HepG2 (cell line): Measurements from ENCODE around the gene CLPTM1. TPM values are rescaled to one million over a fixed set of nuclear protein-coding genes. Genes with fewer than 3 reads are reported as not detected.

Experiments
- CREM ChIP-seq, 2 experiments: sonication (generic) in 1 of 2; formaldehyde crosslinking in 1 of 2; IDR thresholded peaks; 2 replicates each; pipeline versions ENCODE4 v1.4.0 to v1.6.1; 2016 to 2020; ENCODE audit warnings: antibody characterized with exemption in 1 of 2, mild to moderate bottlenecking in 1 of 2, missing genetic modification reagents in 1 of 2
- DNMT1 ChIP-seq: sonication (generic); formaldehyde crosslinking; IDR thresholded peaks from 2 replicates; pipeline ENCODE4 v1.5.1; 2020; ENCODE audit warnings: mild to moderate bottlenecking, missing genetic modification reagents
- HOXA9 ChIP-seq: sonication (generic); formaldehyde crosslinking; IDR thresholded peaks from 2 replicates; pipeline ENCODE4 v1.8.1; 2022; ENCODE audit warnings: missing genetic modification reagents, mild to moderate bottlenecking, moderate library complexity, borderline replicate concordance
- NR1H2 ChIP-seq: sonication (generic); formaldehyde crosslinking; IDR thresholded peaks from 2 replicates; pipeline ENCODE4 v1.8.1; 2022; ENCODE audit warnings: low read depth, missing genetic modification reagents, borderline replicate concordance
- TAF1 ChIP-seq: sonication (generic); formaldehyde crosslinking; IDR thresholded peaks from 2 replicates; pipeline ENCODE4 v1.4.0; 2020; ENCODE audit warnings: missing genetic modification reagents
- ZBTB46 ChIP-seq: sonication (generic); formaldehyde crosslinking; IDR thresholded peaks from 2 replicates; pipeline ENCODE4 v1.4.0; 2020; ENCODE audit warnings: mild to moderate bottlenecking, missing genetic modification reagents, borderline replicate concordance
- ZNF567 ChIP-seq: sonication (generic); formaldehyde crosslinking; IDR thresholded peaks from 2 replicates; pipeline ENCODE4 v1.8.1; 2023; ENCODE audit warnings: mild to moderate bottlenecking, missing genetic modification reagents, borderline replicate concordance
- ZNF75D ChIP-seq: sonication (generic); formaldehyde crosslinking; IDR thresholded peaks from 2 replicates; pipeline ENCODE4 v1.8.1; 2023; ENCODE audit warnings: missing genetic modification reagents, mild to moderate bottlenecking, borderline replicate concordance
- ZNF839 ChIP-seq: sonication (generic); formaldehyde crosslinking; IDR thresholded peaks from 2 replicates; pipeline ENCODE4 v1.4.0; 2020; ENCODE audit warnings: missing genetic modification reagents, mild to moderate bottlenecking, borderline replicate concordance
- ZSCAN30 ChIP-seq: sonication (generic); formaldehyde crosslinking; IDR thresholded peaks from 2 replicates; pipeline ENCODE4 v1.5.0; 2020; ENCODE audit warnings: mild to moderate bottlenecking, missing genetic modification reagents
- polyA plus RNA-seq, 8 experiments: library from polyadenylated mRNA; depleted of rRNA in 3 of 8; stranded (reverse) in 7 of 8; unstranded in 1 of 8; fragments of >200 nt; fragmentation: Illumina TruSeq in 4 of 8; extraction: Trizol in 4 of 8; gene quantifications; 2 replicates each; pipeline versions ENCODE4 v1.2.1 to v1.2.3, GENCODE V29; 2011 to 2016; ENCODE audit warnings: low read depth in 4 of 8, missing spikeins in 1 of 8, mixed read lengths in 1 of 8; ENCODE audit not compliant: insufficient read depth in 1 of 8
- total RNA-seq, 5 experiments: library from RNA; depleted of rRNA; stranded (reverse); fragments of >200 nt; fragmentation: Illumina TruSeq; extraction: Trizol; gene quantifications; 2 replicates each; pipeline ENCODE4 v1.2.3, GENCODE V29; 2016; ENCODE audit warnings: low read depth in 1 of 5
- TF ChIP-seq, protein P1 (sequence below): sonication (generic); formaldehyde crosslinking; IDR thresholded peaks from 2 replicates; pipeline ENCODE4 v1.5.0; 2020; ENCODE audit warnings: mild to moderate bottlenecking, low read depth, missing genetic modification reagents, borderline replicate concordance
- TF ChIP-seq, protein P2 (sequence below): IDR thresholded peaks from 2 replicates; pipeline ENCODE4 v1.6.1; 2016; ENCODE audit warnings: missing biosample characterization, missing genetic modification reagents, low read depth
- TF ChIP-seq, protein P3 (sequence below): sonication (generic); formaldehyde crosslinking; IDR thresholded peaks from 2 replicates; pipeline ENCODE4 v1.8.1; 2022; ENCODE audit warnings: low read depth, mild to moderate bottlenecking, missing genetic modification reagents
- TF ChIP-seq, protein P4 (sequence below): IDR thresholded peaks from 2 replicates; pipeline ENCODE4 v1.4.0; 2020; ENCODE audit warnings: mild to moderate bottlenecking, missing genetic modification reagents

CLPTM1 gene
- total and polyA plus RNA-seq, 2 of the 13 experiments (the other 11 are each of a cell fraction or from before 2014, with no cell fraction given), result 34.9 to 42.8 TPM

DNA sequence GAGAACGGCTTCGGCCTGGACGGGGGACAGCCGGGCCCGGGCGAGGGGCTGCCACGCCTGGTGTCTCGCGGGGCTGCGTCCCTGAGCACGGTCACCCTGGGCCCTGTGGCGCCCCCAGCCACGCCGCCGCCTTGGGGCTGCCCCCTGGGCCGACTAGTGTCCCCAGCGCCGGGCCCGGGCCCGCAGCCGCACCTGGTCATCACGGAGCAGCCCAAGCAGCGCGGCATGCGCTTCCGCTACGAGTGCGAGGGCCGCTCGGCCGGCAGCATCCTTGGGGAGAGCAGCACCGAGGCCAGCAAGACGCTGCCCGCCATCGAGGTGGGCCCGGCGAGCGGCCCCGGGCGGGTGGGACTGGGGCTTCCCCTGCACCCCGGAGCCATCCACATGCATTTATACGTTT lies 56.8 kb downstream of the CLPTM1 start (continued):
- TF ChIP-seq, protein P1, sequence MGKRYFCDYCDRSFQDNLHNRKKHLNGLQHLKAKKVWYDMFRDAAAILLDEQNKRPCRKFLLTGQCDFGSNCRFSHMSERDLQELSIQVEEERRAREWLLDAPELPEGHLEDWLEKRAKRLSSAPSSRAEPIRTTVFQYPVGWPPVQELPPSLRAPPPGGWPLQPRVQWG, result no peak
- TF ChIP-seq, protein P2, sequence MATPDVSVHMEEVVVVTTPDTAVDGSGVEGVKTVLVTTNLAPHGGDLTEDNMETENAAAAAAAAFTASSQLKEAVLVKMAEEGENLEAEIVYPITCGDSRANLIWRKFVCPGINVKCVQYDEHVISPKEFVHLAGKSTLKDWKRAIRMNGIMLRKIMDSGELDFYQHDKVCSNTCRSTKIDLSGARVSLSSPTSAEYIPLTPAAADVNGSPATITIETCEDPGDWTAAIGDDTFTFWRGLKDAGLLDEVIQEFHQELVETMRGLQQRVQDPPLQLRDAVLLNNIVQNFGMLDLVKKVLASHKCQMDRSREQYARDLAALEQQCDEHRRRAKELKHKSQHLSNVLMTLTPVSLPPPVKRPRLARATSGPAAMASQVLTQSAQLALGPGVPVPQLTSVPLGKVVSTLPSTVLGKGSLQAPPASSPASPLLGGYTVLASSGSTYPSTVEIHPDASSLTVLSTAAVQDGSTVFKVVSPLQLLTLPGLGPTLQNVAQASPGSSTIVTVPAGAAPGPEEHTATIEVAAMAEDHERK (CRISPR knock-in tag), result no peak
- TF ChIP-seq ZNF839 (CRISPR knock-in tag) (no peak), CREM (IDR thresholded peaks at IDR 0.05) (no peak), CREM (CRISPR knock-in tag; IDR thresholded peaks at IDR 0.05) (no peak), ZNF567 (CRISPR knock-in tag) (no peak), ZBTB46 (no peak), ZSCAN30 (no peak), DNMT1 (CRISPR knock-in tag) (no peak), ZNF75D (no peak), HOXA9 (CRISPR knock-in tag) (no peak), TAF1 (CRISPR knock-in tag) (no peak), NR1H2 (CRISPR knock-in tag) (no peak)
- TF ChIP-seq, protein P3, sequence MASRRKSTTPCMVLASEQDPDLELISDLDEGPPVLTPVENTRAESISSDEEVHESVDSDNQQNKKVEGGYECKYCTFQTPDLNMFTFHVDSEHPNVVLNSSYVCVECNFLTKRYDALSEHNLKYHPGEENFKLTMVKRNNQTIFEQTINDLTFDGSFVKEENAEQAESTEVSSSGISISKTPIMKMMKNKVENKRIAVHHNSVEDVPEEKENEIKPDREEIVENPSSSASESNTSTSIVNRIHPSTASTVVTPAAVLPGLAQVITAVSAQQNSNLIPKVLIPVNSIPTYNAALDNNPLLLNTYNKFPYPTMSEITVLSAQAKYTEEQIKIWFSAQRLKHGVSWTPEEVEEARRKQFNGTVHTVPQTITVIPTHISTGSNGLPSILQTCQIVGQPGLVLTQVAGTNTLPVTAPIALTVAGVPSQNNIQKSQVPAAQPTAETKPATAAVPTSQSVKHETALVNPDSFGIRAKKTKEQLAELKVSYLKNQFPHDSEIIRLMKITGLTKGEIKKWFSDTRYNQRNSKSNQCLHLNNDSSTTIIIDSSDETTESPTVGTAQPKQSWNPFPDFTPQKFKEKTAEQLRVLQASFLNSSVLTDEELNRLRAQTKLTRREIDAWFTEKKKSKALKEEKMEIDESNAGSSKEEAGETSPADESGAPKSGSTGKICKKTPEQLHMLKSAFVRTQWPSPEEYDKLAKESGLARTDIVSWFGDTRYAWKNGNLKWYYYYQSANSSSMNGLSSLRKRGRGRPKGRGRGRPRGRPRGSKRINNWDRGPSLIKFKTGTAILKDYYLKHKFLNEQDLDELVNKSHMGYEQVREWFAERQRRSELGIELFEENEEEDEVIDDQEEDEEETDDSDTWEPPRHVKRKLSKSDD (CRISPR knock-in tag), result no peak
- TF ChIP-seq, protein P4, sequence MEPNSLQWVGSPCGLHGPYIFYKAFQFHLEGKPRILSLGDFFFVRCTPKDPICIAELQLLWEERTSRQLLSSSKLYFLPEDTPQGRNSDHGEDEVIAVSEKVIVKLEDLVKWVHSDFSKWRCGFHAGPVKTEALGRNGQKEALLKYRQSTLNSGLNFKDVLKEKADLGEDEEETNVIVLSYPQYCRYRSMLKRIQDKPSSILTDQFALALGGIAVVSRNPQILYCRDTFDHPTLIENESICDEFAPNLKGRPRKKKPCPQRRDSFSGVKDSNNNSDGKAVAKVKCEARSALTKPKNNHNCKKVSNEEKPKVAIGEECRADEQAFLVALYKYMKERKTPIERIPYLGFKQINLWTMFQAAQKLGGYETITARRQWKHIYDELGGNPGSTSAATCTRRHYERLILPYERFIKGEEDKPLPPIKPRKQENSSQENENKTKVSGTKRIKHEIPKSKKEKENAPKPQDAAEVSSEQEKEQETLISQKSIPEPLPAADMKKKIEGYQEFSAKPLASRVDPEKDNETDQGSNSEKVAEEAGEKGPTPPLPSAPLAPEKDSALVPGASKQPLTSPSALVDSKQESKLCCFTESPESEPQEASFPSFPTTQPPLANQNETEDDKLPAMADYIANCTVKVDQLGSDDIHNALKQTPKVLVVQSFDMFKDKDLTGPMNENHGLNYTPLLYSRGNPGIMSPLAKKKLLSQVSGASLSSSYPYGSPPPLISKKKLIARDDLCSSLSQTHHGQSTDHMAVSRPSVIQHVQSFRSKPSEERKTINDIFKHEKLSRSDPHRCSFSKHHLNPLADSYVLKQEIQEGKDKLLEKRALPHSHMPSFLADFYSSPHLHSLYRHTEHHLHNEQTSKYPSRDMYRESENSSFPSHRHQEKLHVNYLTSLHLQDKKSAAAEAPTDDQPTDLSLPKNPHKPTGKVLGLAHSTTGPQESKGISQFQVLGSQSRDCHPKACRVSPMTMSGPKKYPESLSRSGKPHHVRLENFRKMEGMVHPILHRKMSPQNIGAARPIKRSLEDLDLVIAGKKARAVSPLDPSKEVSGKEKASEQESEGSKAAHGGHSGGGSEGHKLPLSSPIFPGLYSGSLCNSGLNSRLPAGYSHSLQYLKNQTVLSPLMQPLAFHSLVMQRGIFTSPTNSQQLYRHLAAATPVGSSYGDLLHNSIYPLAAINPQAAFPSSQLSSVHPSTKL (CRISPR knock-in tag), result no peak
